GM21367 (cell line): ENCODE results near the gene NGF.

Experiments used
- ATAC-seq: cut with Tn5 transposase; IDR thresholded peaks from one replicate; pipeline ENCODE4 v1.9.1; 2021; ENCODE audit not compliant: unreplicated experiment

The NGF gene

DNA sequence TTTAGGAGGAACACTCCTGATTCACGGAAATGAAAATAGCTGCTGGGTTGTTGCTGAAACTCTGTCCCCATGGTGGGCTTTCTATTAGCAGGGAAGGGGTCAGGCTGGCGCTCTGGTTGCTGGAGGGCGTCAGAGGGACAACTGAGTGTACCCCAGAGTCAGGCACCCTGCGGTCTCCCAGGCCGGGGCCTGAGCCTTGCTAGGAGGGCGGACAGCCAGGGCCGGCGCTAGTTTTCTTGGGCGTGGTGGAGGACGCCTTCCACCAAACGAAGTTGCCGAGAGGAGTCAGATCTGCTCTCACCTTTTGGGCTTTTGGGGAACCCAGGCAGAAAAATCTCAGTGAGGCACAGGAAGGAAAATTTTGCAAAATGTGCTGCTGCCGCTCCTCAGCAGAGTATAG, 54.8 kb downstream of the NGF start:
- ATAC-seq, result no peak

DNA sequence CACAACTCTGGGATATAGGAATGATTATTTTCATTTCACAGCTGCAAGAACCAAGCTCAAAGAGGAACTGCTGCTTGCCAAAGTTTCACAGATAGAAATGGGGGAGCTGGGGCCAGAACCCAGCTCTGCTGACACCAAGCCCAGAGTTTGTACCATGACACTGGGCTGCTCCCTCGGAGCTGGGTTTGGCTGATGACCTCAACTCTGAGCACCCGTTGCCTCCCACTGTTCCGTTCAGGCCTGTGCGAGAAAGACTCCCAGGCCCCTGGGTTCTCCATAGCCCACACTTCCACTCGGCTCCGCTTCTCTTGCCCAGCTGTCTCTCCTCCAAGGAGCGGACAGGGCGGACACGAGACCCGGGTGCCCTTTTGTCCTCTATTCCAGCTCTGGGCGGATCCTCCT, 55.2 kb downstream of the NGF start:
- no peak for ATAC-seq

DNA sequence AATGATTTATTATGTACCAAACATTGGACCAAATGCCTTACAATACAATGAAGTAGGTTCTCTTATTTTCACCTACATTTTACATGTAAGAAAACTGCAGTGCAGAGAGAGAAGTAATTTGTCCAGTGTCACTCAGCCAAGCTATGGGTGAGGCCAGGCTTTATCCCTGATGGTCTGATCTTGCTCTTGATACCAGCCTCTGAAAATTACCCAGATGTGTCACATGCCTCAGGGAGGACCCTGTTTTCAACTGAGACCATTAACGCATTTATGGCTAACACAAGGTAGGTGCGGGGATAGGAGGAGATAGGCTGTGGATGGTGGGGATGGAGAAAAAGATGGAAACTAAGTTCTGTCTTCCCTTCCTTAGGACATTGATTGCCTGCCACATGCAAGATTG, 56.9 kb downstream of the NGF start:
- no peak for ATAC-seq

DNA sequence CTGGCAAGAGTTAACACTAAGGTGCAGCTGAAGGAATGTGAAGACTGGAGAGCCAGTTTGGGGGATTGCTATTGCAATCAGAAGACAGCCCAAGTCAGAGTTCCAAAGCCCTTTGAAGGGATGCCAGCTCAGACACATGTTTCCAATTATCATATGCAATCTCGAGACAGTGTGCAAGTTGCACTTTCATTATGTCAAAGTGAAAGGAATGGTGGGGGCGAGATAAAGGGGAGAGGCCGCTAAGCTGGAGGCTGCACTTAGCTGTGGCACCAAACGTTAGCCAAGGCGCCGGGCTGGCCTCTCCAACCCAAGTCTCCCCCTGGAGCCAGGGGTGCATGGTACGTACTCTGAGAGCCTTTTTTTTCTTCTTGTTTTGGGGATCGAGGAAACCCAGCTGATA, 58.0 kb downstream of the NGF start:
- ATAC-seq, result no peak

DNA sequence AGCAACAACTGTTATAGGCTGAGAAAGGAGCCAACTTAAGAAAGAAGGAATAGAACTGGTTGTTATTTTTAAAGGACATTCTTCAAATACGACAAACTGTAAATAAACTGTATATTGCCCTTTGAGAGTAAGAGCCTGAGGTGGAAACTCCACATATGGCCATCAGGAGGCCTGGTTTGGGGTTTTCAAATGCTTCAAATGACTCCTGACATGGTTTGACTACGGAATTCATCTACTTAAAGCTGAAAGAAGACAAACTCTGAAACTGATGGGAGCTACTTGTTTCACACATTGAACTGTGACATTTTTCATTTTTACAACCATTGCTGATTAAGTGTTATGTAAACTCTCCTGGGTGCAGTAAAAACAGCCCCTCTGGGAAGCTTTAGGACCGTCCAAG, 59.8 kb downstream of the NGF start:
- ATAC-seq, result no peak

GRCh38 chr1:115277276-115277675, 60.8 kb downstream of the NGF start:
- no peak for ATAC-seq

- ATAC-seq, result no peak
Observed at GRCh38 chr1:115275216-115275615, 62.8 kb downstream of the NGF start.

DNA sequence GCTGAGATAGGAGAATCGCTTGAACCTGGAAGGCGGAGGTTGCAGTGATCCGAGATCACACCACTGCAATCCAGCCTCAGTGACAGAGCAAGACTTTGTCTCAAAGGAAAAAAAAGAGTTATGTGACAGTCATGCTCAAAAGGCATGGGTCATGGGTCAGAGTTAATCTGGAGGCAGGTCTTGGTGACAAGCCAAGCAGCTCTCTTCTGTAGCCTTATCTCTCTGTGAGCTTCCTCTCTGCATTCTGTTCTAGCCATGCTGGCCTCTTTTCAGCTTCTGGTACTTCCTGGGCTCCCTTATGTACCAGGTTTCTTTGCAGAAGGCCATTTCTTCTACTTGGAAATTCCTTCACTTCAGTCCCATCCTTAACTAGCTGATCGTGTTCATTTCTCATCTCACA, 63.6 kb downstream of the NGF start:
- ATAC-seq, result no peak

- ATAC-seq, result no peak
Observed at GRCh38 chr1:115266729-115267421, 71.2 kb downstream of the NGF start.

DNA sequence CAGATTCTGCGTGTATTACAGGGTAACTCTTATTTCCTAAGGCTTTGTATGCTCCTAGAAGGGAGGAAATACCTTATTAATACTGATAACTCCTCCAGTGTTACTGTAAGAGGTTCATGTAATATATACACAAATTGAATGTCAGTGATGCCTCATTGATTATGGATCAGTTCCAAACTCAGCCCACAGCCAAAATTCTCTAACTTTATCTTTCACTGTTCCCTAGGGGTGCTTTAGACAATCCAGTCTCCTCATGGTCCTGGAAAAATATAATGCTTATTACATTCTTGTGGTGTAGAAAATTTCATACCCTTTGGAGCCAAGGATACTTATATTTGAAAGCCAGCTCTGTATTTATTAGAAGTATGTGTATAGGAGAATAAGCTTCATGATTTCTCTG, 73.0 kb downstream of the NGF start:
- no peak for ATAC-seq

DNA sequence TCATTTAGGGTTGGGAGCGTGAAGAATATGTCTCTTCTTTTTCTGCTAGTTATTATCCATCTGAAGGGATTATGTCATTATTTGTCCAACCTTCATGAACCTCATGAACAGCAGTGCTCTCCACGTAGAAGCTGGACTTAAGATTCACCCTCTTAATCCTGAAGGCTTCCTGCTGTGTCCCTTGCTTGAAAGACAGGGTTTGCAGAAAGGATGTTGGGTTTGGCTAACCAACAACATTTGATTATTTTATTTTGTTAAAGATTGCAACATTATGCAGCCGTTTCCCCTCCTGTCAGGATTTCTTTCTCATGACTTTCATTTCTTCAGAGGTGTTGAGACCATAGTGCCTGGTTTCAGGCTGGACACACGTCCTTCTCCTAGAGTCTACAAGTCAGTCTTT, 75.2 kb downstream of the NGF start:
- ATAC-seq, result no peak

GRCh38 chr1:115261496-115261895, 76.6 kb downstream of the NGF start:
- ATAC-seq, result no peak

DNA sequence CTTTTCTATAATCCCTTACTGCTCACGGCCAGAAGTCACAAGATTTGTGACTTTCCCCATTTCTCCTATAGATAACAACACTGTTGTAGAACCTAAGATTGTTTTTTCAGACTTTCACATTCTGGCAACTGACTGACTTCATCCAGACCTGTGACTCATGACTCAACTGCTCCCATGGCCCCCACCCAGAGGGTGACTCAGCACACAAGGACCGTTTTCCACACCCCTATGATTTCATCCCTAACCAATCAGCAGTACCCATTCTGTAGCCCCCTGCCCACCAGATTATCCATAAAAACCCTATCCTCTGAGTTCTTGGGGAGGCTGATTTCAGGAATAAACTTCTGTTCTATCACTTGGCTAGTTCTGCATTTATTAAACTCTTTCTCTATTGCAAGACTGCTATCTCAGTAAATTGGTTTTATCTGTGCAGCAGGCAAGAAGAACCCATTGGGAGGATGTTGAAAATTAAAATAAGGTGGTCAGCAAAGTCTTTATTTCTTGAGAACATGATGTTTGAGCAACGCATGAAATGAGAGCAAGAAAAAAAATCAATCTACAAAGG, 79.7 kb downstream of the NGF start:
- ATAC-seq, result no peak

DNA sequence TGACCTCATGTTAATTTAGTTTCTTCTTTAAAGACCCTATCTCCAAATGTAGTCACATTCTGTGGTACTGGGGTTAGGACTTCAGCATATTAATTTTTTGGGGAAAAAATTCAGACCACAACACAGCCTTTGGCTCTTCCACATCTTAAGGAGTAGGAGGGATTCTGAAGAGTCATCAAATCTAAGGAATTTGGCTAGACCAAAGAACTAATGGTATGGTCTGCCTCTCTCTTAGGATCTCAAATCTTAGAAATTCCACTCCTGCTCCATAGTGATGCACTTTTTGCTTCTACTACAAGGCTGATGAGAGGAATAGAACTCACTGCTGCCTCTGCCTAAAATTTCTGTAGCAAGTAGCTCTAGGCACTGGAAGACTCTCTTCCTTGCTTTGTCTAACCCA, 80.5 kb downstream of the NGF start:
- no peak for ATAC-seq

GRCh38 chr1:115255154-115255553, 82.9 kb downstream of the NGF start:
- ATAC-seq, result no peak

- no peak for ATAC-seq
Observed at GRCh38 chr1:115252585-115252984, 85.5 kb downstream of the NGF start.

DNA sequence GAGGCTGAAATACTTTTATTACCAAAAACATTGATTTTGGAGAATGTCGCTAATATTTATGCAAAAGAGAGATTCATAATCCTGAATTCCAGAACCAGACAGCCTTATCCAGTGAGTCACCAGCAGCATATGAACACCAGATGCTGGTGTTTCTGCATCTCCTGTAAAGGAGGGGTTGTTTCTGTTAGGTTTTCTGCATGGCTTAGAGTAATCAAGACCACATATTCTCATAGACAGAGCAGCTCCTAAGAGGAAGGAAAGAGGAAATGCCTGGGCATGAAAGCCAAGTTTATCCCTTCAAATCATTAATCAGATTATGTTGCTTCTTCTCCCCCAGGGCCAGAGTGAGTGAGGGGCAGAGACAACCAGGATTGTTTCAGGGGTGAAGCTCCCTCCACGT, 86.2 kb downstream of the NGF start:
- ATAC-seq, result no peak

- ATAC-seq, result no peak
Observed at GRCh38 chr1:115251340-115251748, 86.7 kb downstream of the NGF start.

DNA sequence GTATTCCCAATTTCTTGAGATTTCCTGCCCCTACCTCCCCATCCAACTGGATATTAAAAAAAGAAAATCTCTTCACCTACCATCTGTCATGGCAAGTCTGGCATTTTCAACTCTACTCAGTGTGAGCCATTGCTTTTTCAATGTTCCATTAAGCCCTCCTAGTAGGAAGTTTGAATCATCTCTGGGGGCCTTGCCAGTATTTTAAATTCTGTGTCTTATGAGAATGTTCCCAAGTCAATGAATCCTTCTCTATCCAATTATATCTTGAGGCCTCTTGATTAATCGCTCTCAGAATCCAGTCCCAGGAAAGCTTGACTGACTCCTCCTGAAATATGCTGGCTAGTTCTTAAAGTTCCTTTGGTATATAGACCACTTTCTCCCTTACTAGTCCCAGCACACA, 91.5 kb downstream of the NGF start:
- no peak for ATAC-seq

- ATAC-seq, result no peak
Observed at GRCh38 chr1:115245227-115245626, 92.8 kb downstream of the NGF start.

DNA sequence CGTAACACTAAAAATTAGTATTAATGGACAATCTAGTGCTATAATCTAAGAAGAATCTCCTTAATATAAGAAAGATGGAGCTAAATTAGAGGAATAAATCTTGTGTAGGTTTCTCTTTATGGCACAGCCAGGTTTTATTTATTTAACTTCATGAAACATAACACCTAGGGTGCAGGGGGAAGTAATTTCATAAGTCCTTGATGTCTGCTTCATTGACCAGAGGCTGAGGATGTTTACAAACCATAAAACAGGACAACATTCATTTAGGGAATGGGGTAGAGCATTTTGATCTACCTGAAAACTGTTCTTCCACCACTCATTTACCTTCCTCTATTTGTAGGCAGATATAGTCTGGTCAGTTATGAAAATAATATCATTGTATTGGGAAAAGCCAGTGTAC, 95.5 kb downstream of the NGF start:
- ATAC-seq, result no peak

GRCh38 chr1:115241309-115241708, 96.7 kb downstream of the NGF start:
- ATAC-seq, result no peak

DNA sequence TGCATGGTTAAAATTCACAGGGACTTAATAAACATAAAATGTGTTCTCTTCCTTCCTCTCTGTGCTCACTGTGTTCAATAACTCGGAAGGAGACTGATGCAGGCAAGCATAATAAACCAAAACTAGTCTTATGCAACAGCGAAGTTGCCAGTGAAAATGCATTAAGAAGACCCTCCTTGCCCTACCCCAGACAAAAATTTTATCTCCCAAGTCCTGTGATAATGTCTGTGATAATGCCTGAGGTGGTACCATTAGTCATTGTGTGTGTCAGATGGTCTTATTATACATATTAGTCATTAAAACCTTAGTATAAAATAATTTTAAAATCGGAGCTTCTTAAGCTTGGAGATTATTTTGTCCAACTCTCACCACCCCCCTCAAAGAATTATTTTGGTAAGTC, 97.8 kb downstream of the NGF start:
- ATAC-seq, result no peak
